ENCODE data around the gene NHP2.

- TF ChIP-seq CTCF (IDR thresholded peaks at IDR 0.05): no peak
- no peak for TF ChIP-seq JAZF1 (CRISPR knock-in tag; IDR thresholded peaks at IDR 0.05)
- TF ChIP-seq EMX1 (CRISPR knock-in tag; IDR thresholded peaks at IDR 0.05): no peak
- no peak for TF ChIP-seq HMGXB4 (CRISPR knock-in tag; IDR thresholded peaks at IDR 0.05)
- TF ChIP-seq ERG (CRISPR knock-in tag; IDR thresholded peaks at IDR 0.05): no peak
- no peak for TF ChIP-seq CBFB (CRISPR knock-in tag; IDR thresholded peaks at IDR 0.05; ENCODE audit: low read depth)
- TF ChIP-seq TP53 (CRISPR knock-in tag; IDR thresholded peaks at IDR 0.05): no peak
- TF ChIP-seq ZSCAN18 (CRISPR knock-in tag; IDR thresholded peaks at IDR 0.05): no peak
Measured at GRCh38 chr5:178110511-178110910, 43.2 kb downstream of the NHP2 start.
